ENCODE data around the gene CPO. TPM values are rescaled to one million over a fixed set of nuclear protein-coding genes. Genes with fewer than 3 reads are reported as not detected.

Gene CPO
- total and polyA plus RNA-seq, 9 donors = 0.17 to 31.8 (median 0.34) TPM; not detected in 3

GRCh38 chr2:207012461-207012860, 73.1 kb downstream of the CPO start:
- no peaks in the 10 kb centered on the region for H3K9me3 ChIP-seq
- no peaks in the 10 kb centered on the region for H3K36me3 ChIP-seq
- no peaks in the 10 kb centered on the region for H3K4me1 ChIP-seq (ENCODE audit: insufficient read depth)
- no peak overlapping the region for H3K27ac ChIP-seq
- no peak overlapping the region for H3K4me3 ChIP-seq
- 47 to 96% (median 91%) methylated on average over 1 of the region's 1 CpG for WGBS, 3 donors
- H3K27me3 ChIP-seq = no peaks in the 10 kb centered on the region
- intact Hi-C loops (cut with DNase I) = no loop called here
- DNase-seq = no peak
- TF ChIP-seq EP300 (IDR thresholded peaks at IDR 0.05) = no peak
- TF ChIP-seq, protein P1, sequence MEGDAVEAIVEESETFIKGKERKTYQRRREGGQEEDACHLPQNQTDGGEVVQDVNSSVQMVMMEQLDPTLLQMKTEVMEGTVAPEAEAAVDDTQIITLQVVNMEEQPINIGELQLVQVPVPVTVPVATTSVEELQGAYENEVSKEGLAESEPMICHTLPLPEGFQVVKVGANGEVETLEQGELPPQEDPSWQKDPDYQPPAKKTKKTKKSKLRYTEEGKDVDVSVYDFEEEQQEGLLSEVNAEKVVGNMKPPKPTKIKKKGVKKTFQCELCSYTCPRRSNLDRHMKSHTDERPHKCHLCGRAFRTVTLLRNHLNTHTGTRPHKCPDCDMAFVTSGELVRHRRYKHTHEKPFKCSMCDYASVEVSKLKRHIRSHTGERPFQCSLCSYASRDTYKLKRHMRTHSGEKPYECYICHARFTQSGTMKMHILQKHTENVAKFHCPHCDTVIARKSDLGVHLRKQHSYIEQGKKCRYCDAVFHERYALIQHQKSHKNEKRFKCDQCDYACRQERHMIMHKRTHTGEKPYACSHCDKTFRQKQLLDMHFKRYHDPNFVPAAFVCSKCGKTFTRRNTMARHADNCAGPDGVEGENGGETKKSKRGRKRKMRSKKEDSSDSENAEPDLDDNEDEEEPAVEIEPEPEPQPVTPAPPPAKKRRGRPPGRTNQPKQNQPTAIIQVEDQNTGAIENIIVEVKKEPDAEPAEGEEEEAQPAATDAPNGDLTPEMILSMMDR (IDR thresholded peaks at IDR 0.05) = no peak
- no peak for TF ChIP-seq POLR2A (IDR thresholded peaks at IDR 0.05)

GRCh38 chr2:207014424-207014823, 75.1 kb downstream of the CPO start:
- intact Hi-C loops (cut with DNase I) = no loop called here
- Histone ChIP-seq H3K27ac (no peak overlapping the region), H3K9me3 (no peaks in the 10 kb centered on the region), H3K36me3 (no peaks in the 10 kb centered on the region), H3K27me3 (no peaks in the 10 kb centered on the region), H3K4me1 (ENCODE audit: insufficient read depth) (no peaks in the 10 kb centered on the region), H3K4me3 (no peak overlapping the region)
- TF ChIP-seq, protein P1 (IDR thresholded peaks at IDR 0.05) = no peak
- TF ChIP-seq EP300 (IDR thresholded peaks at IDR 0.05) (no peak), POLR2A (IDR thresholded peaks at IDR 0.05) (no peak)
- no peak for DNase-seq
- WGBS, 3 donors = 53 to 60% (median 59%) methylated on average over 2 of the region's 2 CpGs

DNA sequence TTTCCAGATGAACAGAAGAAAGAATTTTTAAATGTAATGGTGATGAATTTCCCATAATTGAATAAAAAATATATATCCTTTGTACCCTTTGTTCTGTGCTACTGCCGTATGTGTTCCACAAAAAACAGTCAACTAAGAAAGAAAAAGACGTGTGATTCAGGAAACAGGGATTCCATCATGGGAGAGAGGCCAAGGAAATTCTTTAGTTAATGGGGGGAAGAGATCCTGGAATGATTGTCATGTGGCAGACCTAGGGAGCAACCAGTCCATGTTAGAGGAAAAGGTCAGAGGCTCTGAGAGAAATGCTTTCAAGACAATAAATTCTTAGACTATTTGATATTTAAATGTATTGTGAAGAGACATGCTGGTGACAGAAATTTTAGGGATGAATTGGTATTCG, 76.6 kb downstream of the CPO start:
- Histone ChIP-seq H3K4me1 (ENCODE audit: insufficient read depth) (no peaks in the 10 kb centered on the region), H3K27me3 (no peaks in the 10 kb centered on the region), H3K4me3 (no peak overlapping the region), H3K27ac (no peak overlapping the region), H3K36me3 (no peaks in the 10 kb centered on the region), H3K9me3 (no peaks in the 10 kb centered on the region)
- TF ChIP-seq EP300 (IDR thresholded peaks at IDR 0.05) = no peak
- TF ChIP-seq, protein P1 (IDR thresholded peaks at IDR 0.05) = no peak
- intact Hi-C loops (cut with DNase I) = no loop called here
- no peak for DNase-seq
- WGBS, 3 donors = 24 to 49% (median 38%) methylated on average over 3 of the region's 3 CpGs

Other genes with a start within 250 kb of the CPO start
- gene DYTN, start 221.1 kb upstream of the CPO start, total RNA-seq = not detected
- not detected for gene DYTN, start 221.1 kb upstream of the CPO start, polyA plus RNA-seq
- gene MDH1B, start 174.2 kb upstream of the CPO start, total RNA-seq = 10 to 100 TPM in 1 of 7 donors, 1 to 10 TPM in 5, under 1 TPM in 1; 0.83 to 16.7 (median 1.7) TPM
- gene MDH1B, start 174.2 kb upstream of the CPO start, polyA plus RNA-seq = 1 to 10 TPM in 1 of 2 donors, under 1 TPM in 1; 0.57 to 1.5 TPM
- gene FASTKD2, start 173.9 kb upstream of the CPO start, total RNA-seq = 10 to 100 TPM; 20.7 to 29.0 (median 23.4) TPM
- 10 to 100 TPM; 14.3 to 19.4 TPM for gene FASTKD2, start 173.9 kb upstream of the CPO start, polyA plus RNA-seq
- gene KLF7, start 226.4 kb downstream of the CPO start, total RNA-seq = 10 to 100 TPM; 14.4 to 68.1 (median 37.1) TPM
- 10 to 100 TPM in 1 of 2 donors, 1 to 10 TPM in 1; 9.5 to 31.2 TPM for gene KLF7, start 226.4 kb downstream of the CPO start, polyA plus RNA-seq